ENCODE data around the gene PIMREG.

Gene PIMREG

DNA sequence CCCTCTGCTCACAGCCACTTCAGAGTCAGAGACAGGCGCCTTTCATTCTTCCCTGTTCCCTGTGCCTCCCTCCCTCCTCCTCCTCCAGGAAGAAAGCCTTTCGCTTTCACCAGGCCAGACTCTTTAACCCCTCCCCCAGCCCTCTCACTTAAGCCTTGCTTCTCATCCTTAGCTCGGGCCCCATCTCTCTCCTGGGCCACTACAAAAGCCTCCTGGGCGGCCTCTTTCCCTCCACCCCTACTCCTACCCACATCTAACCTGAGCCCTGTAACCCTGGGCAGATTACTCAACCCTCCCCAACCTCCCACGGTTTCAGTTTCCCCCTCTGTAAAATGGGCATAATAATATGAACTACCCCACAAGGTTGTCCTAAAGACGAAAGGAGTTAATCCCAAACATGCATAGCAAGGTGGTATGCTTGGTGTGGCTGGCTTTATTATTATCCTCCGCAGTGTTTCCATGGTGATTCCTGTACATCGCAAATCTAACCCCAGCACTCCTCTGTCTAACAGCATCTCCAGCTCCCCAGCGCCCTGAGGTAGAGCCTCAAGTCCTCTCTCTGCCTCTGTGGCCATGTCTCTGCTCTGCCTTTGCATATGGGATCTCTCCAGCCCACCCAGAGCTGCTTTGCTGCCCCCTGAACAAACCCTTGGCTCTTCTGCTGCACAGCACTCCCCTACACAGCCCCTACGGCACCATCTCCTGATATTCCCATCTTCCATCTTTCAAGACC is 17.7 kb downstream of the PIMREG start:
- no peak for DNase-seq (ENCODE audit: low read depth)

- no peak for DNase-seq (ENCODE audit: low read depth)
Observed at GRCh38 chr17:6462692-6463091, 18.4 kb downstream of the PIMREG start.

- no peak for DNase-seq (ENCODE audit: low read depth)
Observed at GRCh38 chr17:6463616-6464445, 19.6 kb downstream of the PIMREG start.

DNA sequence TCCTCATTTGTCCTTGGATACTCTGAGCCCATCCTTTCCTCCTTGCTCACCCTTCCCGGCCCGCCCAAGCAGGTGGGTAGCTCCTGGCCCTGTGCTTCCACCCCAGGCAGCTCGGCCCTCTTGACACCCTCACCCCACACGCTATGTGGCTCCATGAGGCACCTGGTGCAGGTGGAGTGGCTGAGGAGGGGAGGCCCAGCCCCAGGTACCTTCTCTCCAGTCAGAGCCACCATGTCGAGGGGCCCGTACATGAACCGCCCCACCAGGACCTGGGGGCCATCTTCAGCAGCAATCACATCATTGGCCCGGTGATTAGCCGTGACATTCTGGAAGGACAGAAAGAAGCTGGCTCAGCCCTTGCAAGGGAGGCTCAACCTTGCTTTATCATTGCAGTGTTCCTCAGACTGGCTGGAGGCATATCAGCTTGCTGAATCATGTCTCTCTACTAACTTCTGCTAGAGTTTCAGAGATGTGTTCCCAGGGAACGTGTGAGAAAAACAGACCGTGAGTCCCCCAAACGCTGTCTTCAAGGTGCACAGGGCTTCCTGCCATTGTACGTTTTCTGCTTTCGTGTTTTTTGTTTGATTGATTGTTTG is 20.3 kb downstream of the PIMREG start:
- DNase-seq (ENCODE audit: low read depth): peak; percentile 14

DNA sequence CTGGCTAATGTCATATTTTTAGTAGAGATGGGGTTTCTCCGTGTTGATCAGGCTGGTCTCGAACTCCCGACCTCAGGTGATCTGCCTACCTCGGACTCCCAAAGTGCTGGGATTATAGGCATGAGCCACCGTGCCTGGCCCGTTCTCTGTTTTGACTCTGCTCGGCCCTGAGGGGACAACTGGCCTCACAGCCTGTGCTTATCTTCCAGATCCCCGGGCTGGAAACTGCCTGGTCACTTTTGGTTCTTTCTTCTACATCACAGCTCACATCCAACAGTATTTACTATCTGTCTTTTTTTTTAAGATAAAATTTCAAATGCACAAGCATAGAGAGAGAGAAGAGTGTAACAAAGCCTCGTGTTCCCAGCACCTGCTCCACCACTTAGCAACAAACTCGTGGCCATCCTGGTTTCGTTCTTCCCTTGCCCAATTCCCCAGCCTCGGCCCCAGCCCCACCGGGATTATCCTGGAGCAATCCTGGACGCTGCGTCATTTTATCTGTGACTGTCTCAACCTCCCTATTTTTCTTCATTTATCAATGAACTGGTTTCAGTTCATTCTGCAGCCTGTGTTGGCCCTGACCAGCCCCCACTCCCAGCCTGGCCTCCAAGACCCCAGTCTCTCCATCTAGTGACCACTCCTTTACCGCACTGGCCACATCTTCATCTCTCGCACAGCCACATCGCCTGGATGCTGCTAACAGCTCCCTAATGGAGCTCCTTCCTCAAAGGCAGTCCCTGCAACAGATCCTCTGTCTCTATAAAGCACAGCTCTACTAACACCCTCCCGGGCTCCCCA is 21.1 kb downstream of the PIMREG start:
- DNase-seq (ENCODE audit: low read depth): no peak

DNA sequence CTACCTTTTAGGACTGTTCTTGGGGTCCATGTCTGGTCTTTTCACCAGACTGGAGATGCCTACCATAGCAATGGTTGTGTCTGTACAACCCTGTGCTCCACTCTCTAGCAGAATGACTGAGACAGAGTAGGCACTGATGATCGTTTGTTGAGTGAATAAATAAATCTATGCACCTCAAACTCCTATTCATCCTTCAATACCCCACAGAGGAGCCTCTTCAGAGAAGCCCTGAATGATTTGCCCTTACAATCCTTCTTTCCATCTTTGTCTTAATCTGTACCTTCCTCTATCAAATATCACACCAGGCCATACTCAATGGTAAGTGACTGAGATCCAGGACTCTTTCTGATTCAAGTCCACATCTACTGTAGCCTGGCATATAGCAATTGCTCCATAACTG is 23.3 kb downstream of the PIMREG start:
- no peak for DNase-seq (ENCODE audit: low read depth)

GRCh38 chr17:6468051-6468790 is 24.0 kb downstream of the PIMREG start:
- DNase-seq (ENCODE audit: low read depth): no peak

DNA sequence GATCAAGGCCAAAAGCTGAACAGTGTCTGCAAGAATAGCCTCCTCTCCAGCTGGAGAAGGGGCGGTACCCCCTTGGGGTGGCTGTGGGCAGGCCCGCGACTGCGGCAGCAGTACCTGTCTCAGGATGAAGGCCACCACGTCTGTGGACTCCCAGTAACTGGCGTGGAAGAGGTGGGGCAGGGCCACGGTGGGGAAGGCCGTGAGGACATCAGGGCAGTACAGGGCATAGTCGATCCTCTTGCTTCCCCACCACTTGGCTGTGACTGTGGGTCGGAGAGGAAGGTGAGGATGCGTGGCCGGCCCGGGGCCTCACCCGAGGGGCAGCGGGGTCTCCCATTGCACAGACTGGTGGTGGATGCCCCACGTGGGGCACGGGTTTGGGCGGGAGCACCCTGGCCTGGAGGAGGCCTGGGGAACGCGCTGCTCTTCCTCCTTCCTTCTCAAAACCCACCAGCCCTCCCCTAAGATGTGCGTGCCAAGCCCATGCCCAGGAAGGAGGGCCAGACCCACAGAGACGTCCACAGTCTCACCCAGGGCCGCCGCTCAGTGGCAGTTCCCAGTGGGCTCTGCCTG is 26.0 kb downstream of the PIMREG start:
- DNase-seq (ENCODE audit: low read depth): no peak

- no peak for DNase-seq (ENCODE audit: low read depth)
Observed at GRCh38 chr17:6470751-6471521, 26.7 kb downstream of the PIMREG start.

DNA sequence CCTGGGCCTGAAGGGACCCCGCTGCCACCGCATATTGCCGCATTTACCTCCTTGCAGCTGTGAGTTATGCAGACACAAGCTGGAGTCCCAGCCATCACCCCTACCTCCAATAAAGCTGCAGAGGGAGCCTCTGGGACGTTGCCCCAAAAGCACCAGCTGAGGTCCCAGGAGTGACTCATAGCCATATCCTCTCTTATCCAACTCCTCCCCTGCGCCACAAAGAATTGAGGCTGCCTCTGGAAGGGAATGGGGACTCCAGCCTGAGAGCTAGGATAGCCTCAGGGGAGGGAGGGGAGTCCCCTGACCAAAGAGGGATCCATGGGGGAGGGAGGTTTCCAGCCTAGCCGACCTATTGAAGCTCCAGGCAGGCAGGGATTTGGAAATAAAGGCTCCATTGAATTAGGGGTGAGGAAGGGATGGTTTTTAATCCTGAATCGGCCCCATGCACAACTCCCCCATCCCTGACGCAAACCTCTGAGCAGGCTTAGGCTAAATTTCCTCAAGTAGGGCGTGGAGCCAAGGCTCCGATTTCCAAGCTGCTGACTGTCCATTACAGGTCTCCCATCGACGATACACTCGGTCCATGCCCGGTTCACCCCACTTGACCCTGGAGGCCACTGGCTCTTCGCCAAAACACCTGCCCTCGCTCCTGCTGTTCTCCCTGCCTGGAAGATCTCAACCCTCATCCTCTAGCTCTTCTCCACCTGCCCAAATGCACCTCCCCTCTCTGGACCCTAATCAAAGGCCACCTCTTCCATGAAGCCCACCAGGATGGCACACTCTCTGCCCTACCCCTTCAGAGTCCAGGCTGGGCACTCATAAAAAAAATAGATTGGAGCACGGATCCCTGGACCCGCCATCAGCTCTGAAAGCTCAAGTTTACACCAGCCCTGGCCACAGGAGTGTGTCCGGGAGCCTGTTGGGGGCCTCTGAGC is 27.5 kb downstream of the PIMREG start:
- DNase-seq (ENCODE audit: low read depth): peak; percentile 44

DNA sequence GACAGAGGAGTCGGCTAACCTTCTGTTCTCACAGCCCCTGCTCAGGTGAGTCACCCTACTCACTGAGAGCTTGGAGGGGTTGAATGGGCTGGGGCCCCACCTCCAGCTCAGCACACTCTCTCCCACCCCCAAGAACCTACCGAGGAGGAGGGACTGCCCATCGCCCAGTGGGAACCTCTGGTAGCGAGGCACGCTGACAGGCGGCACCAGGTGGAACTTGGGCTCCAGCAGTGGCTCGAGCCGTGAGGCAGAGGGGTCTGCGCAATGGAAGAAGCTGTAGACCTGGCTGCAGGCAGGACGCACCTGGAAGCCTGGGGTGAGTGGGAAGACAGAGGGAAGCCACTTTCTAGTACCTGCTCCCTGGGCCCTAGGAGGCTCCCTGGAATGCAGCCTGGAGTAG is 28.3 kb downstream of the PIMREG start:
- DNase-seq (ENCODE audit: low read depth): no peak

DNA sequence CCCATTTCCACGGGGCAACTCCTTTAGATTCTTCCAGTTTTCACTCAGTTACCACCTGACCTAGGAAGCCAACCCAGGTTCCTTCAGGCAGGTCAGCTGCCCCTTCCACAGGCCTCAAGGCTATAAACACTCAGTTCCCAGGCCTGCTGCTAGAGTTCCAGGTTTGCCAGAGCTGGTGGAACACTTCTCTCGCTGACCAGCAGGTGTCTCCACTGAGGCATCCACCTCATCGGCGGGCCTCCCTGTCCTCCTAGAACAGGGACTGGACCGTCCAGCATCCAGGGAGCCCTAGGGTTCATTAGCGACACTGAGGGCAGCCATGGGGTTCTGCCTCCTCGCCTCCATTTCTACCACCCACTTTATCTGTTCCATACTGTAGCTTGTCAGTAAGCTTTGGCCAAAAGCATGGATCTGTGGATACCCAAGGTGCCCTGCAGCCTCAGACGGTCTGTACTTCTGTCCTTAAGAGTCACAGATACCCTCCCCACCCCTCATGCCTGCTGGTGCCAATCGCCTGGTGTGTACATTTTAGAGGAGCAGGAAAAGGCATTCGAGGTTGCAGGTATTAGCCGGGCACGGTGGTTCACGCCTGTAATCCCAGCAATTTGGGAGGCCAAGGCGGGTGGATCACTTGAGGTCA is 29.0 kb downstream of the PIMREG start:
- DNase-seq (ENCODE audit: low read depth): peak; percentile 61

- DNase-seq (ENCODE audit: low read depth): no peak
Observed at GRCh38 chr17:6474376-6474775, 30.1 kb downstream of the PIMREG start.

GRCh38 chr17:6474906-6475305 is 30.7 kb downstream of the PIMREG start:
- DNase-seq (ENCODE audit: low read depth): no peak

GRCh38 chr17:6475411-6475810 is 31.2 kb downstream of the PIMREG start:
- no peak for DNase-seq (ENCODE audit: low read depth)

DNA sequence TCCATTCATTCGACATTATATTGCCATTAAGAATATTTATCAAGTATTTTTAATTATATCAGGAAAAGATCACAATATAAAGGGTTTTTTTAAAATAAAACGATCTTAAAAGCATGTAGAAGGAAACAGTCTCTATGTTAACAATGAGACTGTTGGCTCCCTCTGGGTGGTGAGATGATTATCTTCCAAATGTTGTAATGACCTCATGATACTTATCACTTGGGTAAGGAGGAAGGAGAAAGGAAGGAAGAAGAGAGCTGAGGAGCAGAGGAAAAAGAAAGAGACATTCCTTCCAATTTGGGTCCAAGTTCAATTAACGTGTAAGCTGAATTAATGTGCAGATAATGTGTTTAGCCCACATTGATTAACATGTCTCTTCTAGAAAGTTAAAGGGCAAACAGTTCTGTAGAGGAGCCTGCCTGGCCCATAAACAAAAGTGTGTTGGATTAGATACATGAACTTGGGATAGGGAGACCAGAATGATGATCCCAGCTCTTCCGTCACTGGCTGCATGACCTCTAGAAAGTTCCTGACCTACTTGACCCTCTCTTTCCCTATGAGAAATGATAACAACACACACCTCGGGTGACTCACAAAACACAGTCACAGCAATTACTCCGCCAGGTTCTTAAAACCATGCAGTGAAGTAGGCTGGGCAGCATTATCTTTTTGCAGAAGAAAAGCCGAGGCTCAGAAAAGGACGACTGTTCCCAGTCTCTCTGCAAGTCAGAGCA is 32.0 kb downstream of the PIMREG start:
- DNase-seq (ENCODE audit: low read depth): no peak

GRCh38 chr17:6476810-6477179 is 32.5 kb downstream of the PIMREG start:
- DNase-seq (ENCODE audit: low read depth): no peak

- DNase-seq (ENCODE audit: low read depth): no peak
Observed at GRCh38 chr17:6477831-6478383, 33.7 kb downstream of the PIMREG start.
